H1 (cell line): Measurements from ENCODE around the gene CMSS1. TPM values are rescaled to one million over a fixed set of nuclear protein-coding genes. Genes with fewer than 3 reads are reported as not detected.

Experiments used
- CTCF ChIA-PET: fragments of 300-600 bp; sonication (Branson Sonifier 250); formaldehyde crosslinking; loops from one replicate; lab custom pipeline; 2021; ENCODE audit not compliant: partially characterized antibody; lab: Charles Lee
- POLR2A ChIA-PET: fragments of 300-600 bp; sonication (Branson Sonifier 250); formaldehyde crosslinking; loops from one replicate; lab custom pipeline; 2021; ENCODE audit warnings: inconsistent platforms; ENCODE audit not compliant: partially characterized antibody; lab: Charles Lee
- DNase-seq, 2 experiments: peaks; one replicate each; pipeline versions ENCODE4 v3.0.0 to v3.0.0-alpha.2; 2010 to 2022; ENCODE audit warnings: low spot score in 2 of 2, low read depth in 1 of 2, mixed read lengths in 1 of 2
- FAIRE-seq: peaks from 2 replicates; lab custom pipeline; 2011; peaks lifted over from hg19 to GRCh38; lab: Jason Lieb, UNC
- H2AFZ ChIP-seq: 2 replicates; pipeline ENCODE4 v1.8.1; 2012; ENCODE audit warnings: low read length, inconsistent platforms
- H2AK5ac ChIP-seq: 2 replicates; pipeline ENCODE4 v1.6.1; 2013; ENCODE audit warnings: low read depth, low read length
- H2BK120ac ChIP-seq: replicated peaks from 2 replicates; pipeline ENCODE3; 2013; ENCODE audit warnings: low read depth, low read length, inconsistent platforms
- H2BK12ac ChIP-seq: 2 replicates; pipeline ENCODE4 v1.6.1; 2013; ENCODE audit warnings: low read depth, low read length
- H2BK15ac ChIP-seq: 2 replicates; pipeline ENCODE4 v1.6.1; 2013; ENCODE audit warnings: low read length
- H2BK20ac ChIP-seq: 2 replicates; pipeline ENCODE4 v1.6.1; 2013; ENCODE audit warnings: low read length
- H2BK5ac ChIP-seq: 2 replicates; pipeline ENCODE4 v1.6.1; 2013; ENCODE audit warnings: low read depth, low read length
- H3K14ac ChIP-seq: 2 replicates; pipeline ENCODE4 v1.6.1; 2013; ENCODE audit warnings: inconsistent platforms; ENCODE audit not compliant: insufficient read length
- H3K18ac ChIP-seq: 2 replicates; pipeline ENCODE4 v1.6.1; 2013; ENCODE audit warnings: low read length; ENCODE audit errors: extremely low read depth
- H3K23ac ChIP-seq: 2 replicates; pipeline ENCODE4 v1.6.1; 2013; ENCODE audit warnings: inconsistent platforms; ENCODE audit not compliant: insufficient read length
- H3K23me2 ChIP-seq: 2 replicates; pipeline ENCODE4 v1.6.1; 2013; ENCODE audit warnings: low read depth, low read length
- H3K27ac ChIP-seq: 2 replicates; pipeline ENCODE4 v1.6.1; 2011; ENCODE audit warnings: low read depth, low read length, inconsistent platforms
- H3K27me3 ChIP-seq, 4 experiments: replicated peaks in 1 of 4; 1 replicate in 1 of 4; 2 replicates in 3 of 4; pipeline versions ENCODE4 v1.6.1 to v1.8.1; 2011 to 2013; ENCODE audit warnings: low read length in 3 of 4, mild to moderate bottlenecking in 3 of 4, inconsistent platforms in 2 of 4, mixed read lengths in 2 of 4, moderate library complexity in 1 of 4; ENCODE audit not compliant: control insufficient read depth in 3 of 4, insufficient read depth in 3 of 4; ENCODE audit errors: extremely low read depth in 1 of 4
- H3K36me3 ChIP-seq, 4 experiments: 2 replicates each; pipeline versions ENCODE4 v1.6.1 to v1.8.1; 2011 to 2013; ENCODE audit warnings: mild to moderate bottlenecking in 4 of 4, low read length in 3 of 4, moderate library complexity in 2 of 4, control low read depth in 1 of 4, inconsistent platforms in 1 of 4; ENCODE audit not compliant: insufficient read depth in 4 of 4, control insufficient read depth in 2 of 4
- H3K4ac ChIP-seq: replicated peaks from 2 replicates; pipeline ENCODE3; 2013; ENCODE audit warnings: low read length, low read depth, mixed read lengths, inconsistent platforms; ENCODE audit not compliant: insufficient read length
- H3K4me1 ChIP-seq, 4 experiments: replicated peaks in 1 of 4; 1 replicate in 1 of 4; 2 replicates in 3 of 4; pipeline versions ENCODE4 v1.6.1 to v1.8.1; 2011 to 2013; ENCODE audit warnings: low read length in 3 of 4, inconsistent platforms in 2 of 4, mixed read lengths in 1 of 4; ENCODE audit not compliant: insufficient read depth in 4 of 4, control insufficient read depth in 3 of 4
- H3K4me2 ChIP-seq, 2 experiments: 2 replicates each; pipeline versions ENCODE4 v1.6.1 to v1.8.1; 2011 to 2013; ENCODE audit warnings: low read depth in 2 of 2, low read length in 2 of 2, control low read depth in 1 of 2, inconsistent platforms in 1 of 2, mild to moderate bottlenecking in 1 of 2; ENCODE audit not compliant: insufficient read depth in 1 of 2
- H3K4me3 ChIP-seq, 4 experiments: fragments of 200-600, 300-600 bp in 1 of 4; sonication (generic), shearing (Covaris generic), sonication (Bioruptor Twin) in 1 of 4; 2 replicates each; pipeline versions ENCODE4 v1.5.1 to v1.8.1; 2011 to 2016; ENCODE audit warnings: low read length in 4 of 4, low read depth in 3 of 4, control low read depth in 2 of 4, inconsistent platforms in 2 of 4, mild to moderate bottlenecking in 2 of 4, mixed read lengths in 1 of 4, moderate library complexity in 1 of 4; ENCODE audit not compliant: insufficient read depth in 2 of 4; ENCODE audit errors: extremely low read depth in 1 of 4
- H3K56ac ChIP-seq: replicated peaks from 2 replicates; pipeline ENCODE3; 2013; ENCODE audit warnings: low read depth, mild to moderate bottlenecking, mixed read lengths, low read length, inconsistent platforms; ENCODE audit not compliant: insufficient read length
- H3K79me1 ChIP-seq: 2 replicates; pipeline ENCODE4 v1.6.1; 2013; ENCODE audit warnings: low read depth, low read length, control low read depth
- H3K79me2 ChIP-seq, 2 experiments: 2 replicates each; pipeline versions ENCODE4 v1.6.1 to v1.8.1; 2012 to 2013; ENCODE audit warnings: low read length in 2 of 2, mild to moderate bottlenecking in 2 of 2, inconsistent platforms in 1 of 2; ENCODE audit not compliant: insufficient read depth in 2 of 2, control insufficient read depth in 1 of 2
- H3K9ac ChIP-seq, 4 experiments: replicated peaks in 1 of 4; 1 replicate in 1 of 4; 2 replicates in 3 of 4; pipeline versions ENCODE4 v1.6.1 to v1.8.1; 2011 to 2013; ENCODE audit warnings: low read depth in 3 of 4, low read length in 3 of 4, control low read depth in 2 of 4, mild to moderate bottlenecking in 2 of 4, moderate library complexity in 2 of 4, inconsistent platforms in 1 of 4; ENCODE audit errors: extremely low read depth in 1 of 4
- H3K9me3 ChIP-seq, 2 experiments: 2 replicates each; pipeline versions ENCODE4 v1.6.1 to v1.8.1; 2012 to 2013; ENCODE audit warnings: mild to moderate bottlenecking in 2 of 2, moderate library complexity in 2 of 2, control low read depth in 1 of 2, inconsistent platforms in 1 of 2, low read depth in 1 of 2, low read length in 1 of 2, mixed read lengths in 1 of 2; ENCODE audit not compliant: insufficient read depth in 2 of 2
- H4K20me1 ChIP-seq, 2 experiments: replicated peaks in 1 of 2; 2 replicates each; pipeline versions ENCODE3 to v1.8.1; 2011 to 2013; ENCODE audit warnings: inconsistent platforms in 2 of 2, low read length in 2 of 2, mild to moderate bottlenecking in 1 of 2; ENCODE audit not compliant: insufficient read depth in 2 of 2, control insufficient read depth in 1 of 2
- H4K5ac ChIP-seq: 2 replicates; pipeline ENCODE4 v1.6.1; 2013; ENCODE audit warnings: low read length, low read depth, mixed read lengths, inconsistent platforms; ENCODE audit not compliant: insufficient read length
- H4K8ac ChIP-seq: 2 replicates; pipeline ENCODE4 v1.8.0; 2013; ENCODE audit warnings: mild to moderate bottlenecking, moderate library complexity, low read length, inconsistent platforms; ENCODE audit not compliant: insufficient read depth; ENCODE audit errors: extremely low read depth
- H4K91ac ChIP-seq: replicated peaks from 2 replicates; pipeline ENCODE3; 2013; ENCODE audit warnings: low read length, mixed read lengths, inconsistent platforms; ENCODE audit not compliant: insufficient read length
- ASH2L ChIP-seq: fragments of 200-600, 300-600 bp; sonication (generic); IDR thresholded peaks from one replicate; pipeline ENCODE4 v1.7.1; 2017; ENCODE audit warnings: low read length
- ATF2 ChIP-seq: IDR thresholded peaks from 2 replicates; pipeline ENCODE4 v1.6.1; 2012; ENCODE audit warnings: low read length, inconsistent platforms
- CREB1 ChIP-seq: IDR thresholded peaks from 2 replicates; pipeline ENCODE4 v1.6.1; 2012; ENCODE audit warnings: inconsistent platforms
- CTBP2 ChIP-seq: IDR thresholded peaks from 2 replicates; pipeline ENCODE4 v1.7.0; 2011; ENCODE audit warnings: borderline replicate concordance, mild to moderate bottlenecking, moderate library complexity, mixed read lengths, low read length; ENCODE audit not compliant: insufficient read depth, insufficient read length
- HDAC2 ChIP-seq, 2 experiments: fragments of 300-600 bp in 1 of 2; sonication (generic) in 1 of 2; IDR thresholded peaks; 2 replicates each; pipeline ENCODE4 v1.6.1; 2011 to 2012; ENCODE audit warnings: low read depth in 2 of 2, low read length in 2 of 2, mild to moderate bottlenecking in 2 of 2, moderate library complexity in 2 of 2, borderline replicate concordance in 1 of 2, inconsistent platforms in 1 of 2
- JUN ChIP-seq: IDR thresholded peaks from 2 replicates; pipeline ENCODE4 v1.6.1; 2011; ENCODE audit warnings: low read depth, mild to moderate bottlenecking, improper control_type of control experiment, low read length
- KDM5A ChIP-seq: fragments of 200-600 bp; IDR thresholded peaks from 2 replicates; pipeline ENCODE4 v1.7.1; 2012; ENCODE audit warnings: mild to moderate bottlenecking, low read length, inconsistent platforms, mixed read lengths
- MAX ChIP-seq: IDR thresholded peaks from 2 replicates; pipeline ENCODE4 v1.6.1; 2012; ENCODE audit warnings: inconsistent platforms
- NANOG ChIP-seq: IDR thresholded peaks from 2 replicates; pipeline ENCODE4 v1.6.1; 2011; ENCODE audit warnings: low read length, low read depth, mild to moderate bottlenecking, inconsistent platforms; ENCODE audit not compliant: insufficient read depth, poor library complexity, severe bottlenecking
- POU5F1 ChIP-seq: IDR thresholded peaks from 2 replicates; pipeline ENCODE4 v1.6.1; 2011; ENCODE audit warnings: low read depth, mild to moderate bottlenecking, low read length, moderate library complexity
- RFX5 ChIP-seq: IDR thresholded peaks from 2 replicates; pipeline ENCODE4 v1.6.1; 2011; ENCODE audit warnings: low read depth, low read length, improper control_type of control experiment, borderline replicate concordance
- SUZ12 ChIP-seq: fragments of 200-600 bp; sonication (generic); IDR thresholded peaks from 2 replicates; pipeline ENCODE4 v1.6.1; 2012; ENCODE audit warnings: mild to moderate bottlenecking, inconsistent platforms, low read length, moderate library complexity, mixed read lengths
- TEAD4 ChIP-seq: IDR thresholded peaks from 2 replicates; pipeline ENCODE4 v1.6.1; 2012; ENCODE audit warnings: low read depth, low read length, inconsistent platforms, mixed read lengths
- WGBS, 2 experiments: shearing (Covaris generic) in 1 of 2; methylation state at CpG; one replicate each; pipeline versions ENCODE4 v1.1.6 to v1.1.7; 2013 to 2015; ENCODE audit warnings: low lambda C conversion rate in 2 of 2, mixed read lengths in 2 of 2, inconsistent platforms in 1 of 2, low coverage in 1 of 2, missing lambda C conversion rate in 1 of 2; ENCODE audit not compliant: insufficient replicate concordance in 2 of 2, insufficient coverage in 1 of 2, insufficient read length in 1 of 2; ENCODE audit errors: extremely low coverage in 1 of 2, missing lambda C conversion rate in 1 of 2; 5-methylcytosine and 5-hydroxymethylcytosine counted together
- polyA plus RNA-seq, 7 experiments: library from polyadenylated mRNA; depleted of rRNA in 3 of 7; stranded (reverse) in 5 of 7; unstranded in 2 of 7; fragments of >200 nt in 5 of 7; fragments of 200-250 nt in 2 of 7; gene quantifications; 1 replicate in 5 of 7; 2 replicates in 1 of 7; 4 replicates in 1 of 7; pipeline versions ENCODE4 v1.2.1 to v1.2.3, GENCODE V29; 2011 to 2013; ENCODE audit warnings: missing spikeins in 2 of 7, mixed read lengths in 2 of 7
- total RNA-seq: library from RNA; stranded (reverse); fragmentation: NEBNext Ultra II Directional; extraction: Animal tissue kit (Norgen Biotek cat#: 25700); gene quantifications from 2 replicates; pipeline ENCODE4 v1.2.1, GENCODE V29; 2021

Gene CMSS1
- total and polyA plus RNA-seq, 2 of the 8 experiments (the other 6 are each of a cell fraction or from before 2014, with no cell fraction given): 15.2 to 75.1 TPM

- no peaks in the 10 kb centered on the region; the same call in 1 of the 2 replicates for H3K79me1 ChIP-seq
- no peaks in the 10 kb centered on the region for H3K9me3 ChIP-seq
- no peak overlapping the region for H4K91ac ChIP-seq
- no peak overlapping the region for H2BK15ac ChIP-seq
- no peak overlapping the region for H2AK5ac ChIP-seq
- no peak overlapping the region for H4K8ac ChIP-seq
- H3K14ac ChIP-seq: no peak overlapping the region
- 93% methylated on average over 2 of the region's 2 CpGs; no CpG with 5 or more reads in 1 of the 2 experiments for WGBS, 2 experiments
- H3K27me3 ChIP-seq: peaks cover 2 to 19% (median 7%) of the 10 kb centered on the region in 4 experiments
- FAIRE-seq: no peak
- H2BK5ac ChIP-seq: no peak overlapping the region
- no peak overlapping the region for H3K4ac ChIP-seq
- H3K23ac ChIP-seq: no peak overlapping the region
- no peak overlapping the region for H2BK12ac ChIP-seq
- no peak overlapping the region for H2BK20ac ChIP-seq
- H2BK120ac ChIP-seq: no peak overlapping the region
- no peaks in the 10 kb centered on the region for H3K4me1 ChIP-seq
- no peak overlapping the region for H3K27ac ChIP-seq
- DNase-seq: no peak
- no peak overlapping the region for H3K9ac ChIP-seq
- no peak overlapping the region for H2AFZ ChIP-seq
- POLR2A ChIA-PET: no interaction called here
- no peak overlapping the region for H3K4me3 ChIP-seq
- H4K20me1 ChIP-seq: peaks cover 3 to 4% of the 10 kb centered on the region in 2 experiments
- no peaks in the 10 kb centered on the region for H3K36me3 ChIP-seq
- H3K56ac ChIP-seq: no peak overlapping the region
- CTCF ChIA-PET: interaction anchor here (0.6 kb wide), 1 partner anchor 51 kb away, joined by 3 read pairs; no protein-coding TSS in a partner anchor
- no peaks in the 10 kb centered on the region for H3K79me2 ChIP-seq
- no peaks in the 10 kb centered on the region for H3K23me2 ChIP-seq
- no peak overlapping the region for H3K4me2 ChIP-seq
- H4K5ac ChIP-seq: no peak overlapping the region
- H3K18ac ChIP-seq: no peak overlapping the region
- TF ChIP-seq RFX5 (no peak), POU5F1 (no peak), KDM5A (no peak), NANOG (no peak), ATF2 (no peak), SUZ12 (no peak), JUN (no peak), MAX (no peak), CTBP2 (no peak), HDAC2 (IDR thresholded peaks at IDR 0.05; ENCODE audit: borderline replicate concordance in 1 of 2, low read depth in 2 of 2, low read length in 2 of 2) (no peak), TEAD4 (no peak), CREB1 (no peak), ASH2L (no peak)
Observed at GRCh38 chr3:99883138-99883461, 65.4 kb downstream of the CMSS1 start.
